Caco-2 (cell line): ENCODE measurements around the gene CRLF2. TPM values are rescaled to one million over a fixed set of nuclear protein-coding genes. Genes with fewer than 3 reads are reported as not detected.

ENCODE experiments used
- BruUV-seq: library from RNA; stranded (reverse); fragments of 400-500 nt; replicated peaks from 2 replicates; lab custom pipeline; 2021; lab: Mats Ljungman, UMichigan
- CTCF ChIA-PET: fragments of 300-600 bp; sonication (Branson Sonifier 250); formaldehyde crosslinking; loops from one replicate; lab custom pipeline; 2022; ENCODE audit warnings: antibody characterized with exemption; lab: Charles Lee
- POLR2A ChIA-PET: fragments of 300-600 bp; sonication (Branson Sonifier 250); formaldehyde crosslinking; loops from one replicate; lab custom pipeline; 2022; ENCODE audit warnings: antibody characterized with exemption; lab: Charles Lee
- DNase-seq, 2 experiments: peaks; one replicate each; pipeline versions ENCODE4 v3.0.0 to v3.0.0-alpha.2; 2020 to 2022
- H3K27me3 ChIP-seq: replicated peaks from 2 replicates; pipeline ENCODE4 v1.6.0; 2011; ENCODE audit warnings: low read length; ENCODE audit not compliant: control insufficient read depth, insufficient read depth
- H3K36me3 ChIP-seq: 2 replicates; pipeline ENCODE4 v1.5.1; 2011; ENCODE audit warnings: low read length; ENCODE audit not compliant: control insufficient read depth, insufficient read depth
- H3K4me1 ChIP-seq: fragments of 250-450 bp; sonication (Bioruptor Pico); 2 replicates; pipeline ENCODE4 v1.5.1; 2020; ENCODE audit warnings: mild to moderate bottlenecking
- H3K4me3 ChIP-seq: 2 replicates; pipeline ENCODE4 v1.5.1; 2011; ENCODE audit warnings: low read depth, mild to moderate bottlenecking, control low read depth, low read length
- H3K9me3 ChIP-seq: fragments of 250-450 bp; sonication (Bioruptor Pico); 2 replicates; pipeline ENCODE4 v1.5.1; 2020; ENCODE audit warnings: mild to moderate bottlenecking, moderate library complexity
- H3K27ac Mint-ChIP-seq: one replicate; pipeline ENCODE4 v1.8.0; 2022; ENCODE audit warnings: mixed read lengths; ENCODE audit not compliant: unreplicated experiment
- H3K27me3 Mint-ChIP-seq: one replicate; pipeline ENCODE4 v1.8.0; 2022; ENCODE audit warnings: mixed read lengths; ENCODE audit not compliant: insufficient read depth, unreplicated experiment
- H3K36me3 Mint-ChIP-seq: one replicate; pipeline ENCODE4 v1.8.0; 2022; ENCODE audit warnings: mild to moderate bottlenecking, mixed read lengths; ENCODE audit not compliant: insufficient read depth, unreplicated experiment
- H3K4me1 Mint-ChIP-seq: one replicate; pipeline ENCODE4 v1.8.0; 2022; ENCODE audit warnings: low read depth, mixed read lengths; ENCODE audit not compliant: unreplicated experiment
- H3K4me3 Mint-ChIP-seq: one replicate; pipeline ENCODE4 v1.8.0; 2022; ENCODE audit warnings: mild to moderate bottlenecking, moderate library complexity, mixed read lengths; ENCODE audit not compliant: unreplicated experiment
- H3K9me3 Mint-ChIP-seq: one replicate; pipeline ENCODE4 v1.8.0; 2022; ENCODE audit warnings: mixed read lengths; ENCODE audit not compliant: unreplicated experiment
- intact Hi-C: fragments of 100-400 bp; cut with micrococcal nuclease; formaldehyde crosslinking; loops from one replicate; pipeline ENCODE4 v1.10.0; 2022; ENCODE audit not compliant: unreplicated experiment
- total RNA-seq: library from RNA; stranded (reverse); gene quantifications from 2 replicates; pipeline ENCODE4 v1.2.3, GENCODE V29; 2022
- TF ChIP-seq, protein P1 (sequence below), 2 experiments: fragments of 200-600 bp in 1 of 2; IDR thresholded peaks; 1 replicate in 1 of 2; 2 replicates in 1 of 2; pipeline versions ENCODE4 v1.5.1 to v1.8.0; 2011 to 2022; ENCODE audit warnings: antibody characterized with exemption in 1 of 2, control low read depth in 1 of 2, inconsistent platforms in 1 of 2, low read depth in 1 of 2, low read length in 1 of 2, mild to moderate bottlenecking in 1 of 2, moderate library complexity in 1 of 2; ENCODE audit not compliant: insufficient read depth in 1 of 2, severe bottlenecking in 1 of 2, unreplicated experiment in 1 of 2

Gene CRLF2
- total RNA-seq, 1 experiment from 2014 or later, result not detected

DNA sequence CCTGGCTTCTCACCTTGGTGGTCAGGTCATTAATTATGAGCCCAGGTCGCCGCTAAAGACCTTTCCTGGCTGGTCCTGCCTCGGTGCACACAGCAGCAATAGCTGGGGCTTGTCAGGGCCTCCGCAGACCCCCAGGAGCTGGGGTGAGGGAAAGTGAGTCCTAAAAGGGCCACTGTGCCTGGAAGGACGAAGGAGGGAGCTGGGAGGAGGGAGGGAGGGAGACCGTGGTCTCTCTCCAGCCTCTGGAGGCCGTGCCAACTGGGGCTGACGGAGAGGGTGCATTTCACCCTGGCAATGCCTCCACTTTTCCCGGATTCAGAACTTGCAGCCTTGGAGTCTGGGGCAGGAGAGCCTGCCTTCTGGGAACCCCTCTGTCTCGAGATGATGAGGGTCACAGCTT lies 60.4 kb downstream of the CRLF2 start:
- no peaks in the 10 kb centered on the region for H3K9me3 ChIP-seq
- H3K4me1 ChIP-seq, result no peaks in the 10 kb centered on the region
- BruUV-seq, result no TSS peak
- intact Hi-C loops, result no loop called here
- H3K4me3 ChIP-seq, result no peak overlapping the region
- TF ChIP-seq, protein P1, sequence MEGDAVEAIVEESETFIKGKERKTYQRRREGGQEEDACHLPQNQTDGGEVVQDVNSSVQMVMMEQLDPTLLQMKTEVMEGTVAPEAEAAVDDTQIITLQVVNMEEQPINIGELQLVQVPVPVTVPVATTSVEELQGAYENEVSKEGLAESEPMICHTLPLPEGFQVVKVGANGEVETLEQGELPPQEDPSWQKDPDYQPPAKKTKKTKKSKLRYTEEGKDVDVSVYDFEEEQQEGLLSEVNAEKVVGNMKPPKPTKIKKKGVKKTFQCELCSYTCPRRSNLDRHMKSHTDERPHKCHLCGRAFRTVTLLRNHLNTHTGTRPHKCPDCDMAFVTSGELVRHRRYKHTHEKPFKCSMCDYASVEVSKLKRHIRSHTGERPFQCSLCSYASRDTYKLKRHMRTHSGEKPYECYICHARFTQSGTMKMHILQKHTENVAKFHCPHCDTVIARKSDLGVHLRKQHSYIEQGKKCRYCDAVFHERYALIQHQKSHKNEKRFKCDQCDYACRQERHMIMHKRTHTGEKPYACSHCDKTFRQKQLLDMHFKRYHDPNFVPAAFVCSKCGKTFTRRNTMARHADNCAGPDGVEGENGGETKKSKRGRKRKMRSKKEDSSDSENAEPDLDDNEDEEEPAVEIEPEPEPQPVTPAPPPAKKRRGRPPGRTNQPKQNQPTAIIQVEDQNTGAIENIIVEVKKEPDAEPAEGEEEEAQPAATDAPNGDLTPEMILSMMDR (IDR thresholded peaks at IDR 0.05; ENCODE audit: insufficient read depth in 1 of 2, low read depth in 1 of 2, low read length in 1 of 2, severe bottlenecking in 1 of 2, unreplicated experiment in 1 of 2), result no peak
- ChIA-PET CTCF (no interaction called here), POLR2A (no interaction called here)
- H3K4me3 Mint-ChIP-seq, result no peak overlapping the region
- no peaks in the 10 kb centered on the region for H3K36me3 ChIP-seq
- peaks cover 17% of the 10 kb centered on the region for H3K9me3 Mint-ChIP-seq
- no peaks in the 10 kb centered on the region for H3K27me3 ChIP-seq
- H3K27ac Mint-ChIP-seq, result no peak overlapping the region
- DNase-seq, result no peak
- H3K36me3 Mint-ChIP-seq, result no peaks in the 10 kb centered on the region
- H3K4me1 Mint-ChIP-seq, result no peaks in the 10 kb centered on the region
- peaks cover 12% of the 10 kb centered on the region for H3K27me3 Mint-ChIP-seq

DNA sequence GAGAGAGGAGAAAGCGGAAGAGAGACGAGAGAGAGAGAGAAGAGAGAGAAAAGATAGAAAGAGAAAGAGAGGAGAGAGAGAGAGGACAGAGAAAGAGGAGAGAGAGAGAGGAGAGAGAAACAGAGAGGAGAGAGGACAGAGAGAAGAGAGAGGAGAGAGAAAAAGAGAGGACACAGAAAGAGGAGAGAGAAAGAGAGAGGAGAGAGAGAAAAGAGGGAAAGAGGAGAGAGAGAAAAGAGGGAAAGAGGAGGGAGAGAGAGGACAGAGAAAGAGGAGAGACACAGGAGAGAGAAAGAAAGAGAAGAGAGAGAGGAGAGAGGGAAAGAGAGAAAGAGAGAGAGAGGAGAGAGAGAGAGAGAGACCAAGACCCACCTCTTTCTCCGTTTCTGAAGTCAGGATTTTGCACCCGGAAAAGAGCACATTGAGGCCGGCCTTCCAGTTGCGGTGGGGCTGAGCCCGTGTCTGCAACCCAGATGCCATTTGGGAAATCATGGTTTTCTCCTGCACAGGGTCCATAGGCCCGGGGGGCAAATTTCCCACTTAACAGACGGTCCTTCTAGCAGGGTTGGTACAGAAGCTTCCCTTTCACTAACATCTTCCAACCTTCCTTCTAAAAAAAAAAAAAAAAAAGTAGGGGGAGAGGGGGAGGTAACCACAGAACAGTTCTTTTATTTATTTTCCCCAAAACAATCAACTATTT lies 60.9 kb downstream of the CRLF2 start:
- H3K27me3 ChIP-seq, result no peaks in the 10 kb centered on the region
- H3K27me3 Mint-ChIP-seq, result peaks cover 12% of the 10 kb centered on the region
- intact Hi-C loops, result no loop called here
- BruUV-seq, result no TSS peak
- H3K9me3 ChIP-seq, result no peaks in the 10 kb centered on the region
- H3K4me3 Mint-ChIP-seq, result no peak overlapping the region
- H3K4me3 ChIP-seq, result no peak overlapping the region
- TF ChIP-seq, protein P1 (IDR thresholded peaks at IDR 0.05; ENCODE audit: insufficient read depth in 1 of 2, low read depth in 1 of 2, low read length in 1 of 2, severe bottlenecking in 1 of 2, unreplicated experiment in 1 of 2), result no peak
- H3K36me3 Mint-ChIP-seq, result no peaks in the 10 kb centered on the region
- ChIA-PET POLR2A (no interaction called here), CTCF (no interaction called here)
- no peaks in the 10 kb centered on the region for H3K36me3 ChIP-seq
- no peak overlapping the region for H3K27ac Mint-ChIP-seq
- H3K9me3 Mint-ChIP-seq, result peaks cover 17% of the 10 kb centered on the region
- no peaks in the 10 kb centered on the region for H3K4me1 ChIP-seq
- no peaks in the 10 kb centered on the region for H3K4me1 Mint-ChIP-seq
- DNase-seq, result no peak

DNA sequence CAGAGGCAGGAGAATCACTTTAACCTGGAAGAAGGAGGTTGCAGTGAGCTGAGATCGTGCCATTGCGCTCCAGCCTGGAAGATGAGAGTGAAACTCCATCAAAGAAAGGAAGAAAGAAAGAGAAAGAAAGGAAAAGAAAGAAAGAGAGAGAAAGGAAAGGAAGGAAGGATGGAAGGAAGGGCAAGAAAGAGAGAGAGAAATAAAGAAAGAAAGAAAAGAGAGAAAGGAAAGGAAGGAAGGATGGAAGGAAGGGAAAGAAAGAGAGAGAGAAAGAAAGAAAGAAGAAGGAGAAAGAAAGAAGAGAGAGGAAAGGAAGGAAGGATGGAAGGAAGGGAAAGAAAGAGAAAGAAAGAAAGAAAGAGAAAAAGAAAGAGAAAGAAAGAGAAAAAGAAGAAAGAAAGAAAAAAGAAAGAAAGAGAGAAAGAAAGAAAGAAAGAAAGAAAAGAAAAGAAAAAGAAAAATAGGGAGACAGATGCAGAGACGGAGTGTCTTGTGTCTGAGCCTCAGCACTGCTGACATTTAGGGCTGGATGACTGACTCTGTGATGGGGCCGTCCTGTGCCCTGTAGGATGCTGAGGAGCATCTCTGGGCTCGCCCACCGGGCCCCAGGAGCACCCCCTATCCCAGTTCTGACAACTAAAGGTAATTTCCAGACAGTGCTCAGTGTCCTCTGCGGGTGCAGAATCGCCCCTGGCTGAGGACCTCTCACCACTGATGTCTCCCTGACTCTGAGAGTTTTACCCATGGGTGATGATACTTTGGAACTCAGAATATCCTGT lies 61.7 kb downstream of the CRLF2 start:
- POLR2A ChIA-PET, result no interaction called here

More for the DNA sequence above, 61.7 kb downstream of the CRLF2 start:
- CTCF ChIA-PET, result no interaction called here
- Mint-ChIP-seq H3K27ac (no peak overlapping the region), H3K4me1 (no peaks in the 10 kb centered on the region), H3K36me3 (no peaks in the 10 kb centered on the region), H3K9me3 (peaks cover 17% of the 10 kb centered on the region), H3K4me3 (no peak overlapping the region), H3K27me3 (peaks cover 12% of the 10 kb centered on the region)
- TF ChIP-seq, protein P1 (IDR thresholded peaks at IDR 0.05; ENCODE audit: insufficient read depth in 1 of 2, low read depth in 1 of 2, low read length in 1 of 2, severe bottlenecking in 1 of 2, unreplicated experiment in 1 of 2), result no peak
- Histone ChIP-seq H3K4me1 (no peaks in the 10 kb centered on the region), H3K36me3 (no peaks in the 10 kb centered on the region), H3K27me3 (no peaks in the 10 kb centered on the region), H3K9me3 (no peaks in the 10 kb centered on the region), H3K4me3 (no peak overlapping the region)
- intact Hi-C loops, result no loop called here
- BruUV-seq, result no TSS peak
- no peak for DNase-seq
